HG02885 (cell line): ENCODE data around the gene GDF7.

ENCODE experiments used
- ATAC-seq: cut with Tn5 transposase; IDR thresholded peaks from one replicate; pipeline ENCODE4 v1.9.1; 2021; ENCODE audit warnings: mild to moderate bottlenecking; ENCODE audit not compliant: unreplicated experiment, poor library complexity

The GDF7 gene

DNA sequence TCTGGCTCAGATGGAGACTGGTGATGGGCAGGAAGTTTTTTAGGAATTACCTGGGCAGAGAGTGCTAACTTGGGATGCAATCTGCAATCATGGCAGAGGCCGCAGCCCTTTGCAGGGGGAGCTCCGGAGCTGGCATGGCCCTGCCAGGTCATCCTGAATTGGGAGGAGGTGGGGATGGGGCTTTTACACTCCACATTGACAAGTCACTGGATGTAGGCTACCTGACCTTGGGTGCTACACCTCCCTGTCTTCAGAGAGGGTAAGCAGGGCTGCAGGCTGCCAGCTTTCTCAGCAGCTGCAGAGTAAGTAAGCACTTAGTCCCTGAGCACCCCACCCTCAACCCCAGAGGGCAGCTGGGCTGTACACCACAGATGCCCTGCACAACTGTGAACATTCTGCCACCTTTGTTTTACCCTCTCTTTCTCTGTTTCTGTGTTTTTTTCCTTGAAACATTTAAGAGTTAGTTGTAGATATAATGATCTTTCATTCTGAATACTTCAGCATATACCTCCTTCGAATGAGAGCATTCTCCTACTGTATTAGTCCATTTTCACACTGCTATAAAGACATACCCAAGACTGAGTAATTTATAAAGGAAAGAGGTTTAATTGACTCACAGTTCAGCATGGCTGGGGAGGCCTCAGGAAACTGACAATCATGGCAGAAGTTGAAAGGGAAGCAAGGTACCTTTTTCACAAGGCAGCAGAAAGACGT lies 9.3 kb upstream of the GDF7 start:
- no peak for ATAC-seq

DNA sequence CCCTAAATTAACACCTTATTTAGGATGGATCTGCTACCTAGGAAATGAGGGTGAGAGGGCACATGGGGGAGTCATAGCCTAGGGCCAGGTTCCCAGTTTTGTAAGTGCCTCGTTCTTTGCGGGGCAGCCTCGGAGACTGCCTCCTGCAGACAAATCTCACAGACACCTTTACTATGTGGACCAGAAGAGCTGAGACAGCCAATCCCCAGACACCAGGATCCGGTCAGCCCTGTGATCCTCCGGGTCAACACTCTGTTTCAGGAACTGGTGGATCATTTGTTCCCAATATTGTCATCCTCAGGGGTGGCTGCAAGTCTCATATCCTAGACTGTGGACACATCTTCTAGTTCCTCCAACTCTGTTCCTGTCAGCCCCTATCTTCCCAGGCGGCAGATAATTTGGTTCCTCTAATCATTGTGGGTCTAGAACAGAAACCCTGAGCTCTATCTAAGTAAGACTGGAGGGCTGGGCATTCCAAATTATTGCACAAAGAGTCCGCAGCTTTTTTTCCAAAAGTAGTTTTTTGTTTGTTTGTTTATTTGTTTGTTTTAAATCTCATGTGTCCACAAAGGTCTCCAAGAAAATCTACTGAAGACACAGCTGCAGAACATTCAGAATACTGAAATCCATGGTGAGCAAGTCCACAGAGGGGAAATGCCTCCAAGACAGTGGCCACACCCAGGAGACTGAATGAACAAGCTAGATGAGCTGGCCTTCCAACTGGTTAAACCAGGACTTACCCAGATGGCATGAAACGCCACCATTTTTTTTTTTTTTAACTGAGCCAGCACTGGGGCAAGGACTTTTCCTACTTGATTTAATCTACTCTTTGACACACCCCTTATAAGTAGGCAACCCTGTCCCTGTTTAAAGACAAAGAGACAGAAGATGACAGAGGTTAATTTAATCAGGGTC lies 6.2 kb upstream of the GDF7 start:
- ATAC-seq, result no peak

DNA sequence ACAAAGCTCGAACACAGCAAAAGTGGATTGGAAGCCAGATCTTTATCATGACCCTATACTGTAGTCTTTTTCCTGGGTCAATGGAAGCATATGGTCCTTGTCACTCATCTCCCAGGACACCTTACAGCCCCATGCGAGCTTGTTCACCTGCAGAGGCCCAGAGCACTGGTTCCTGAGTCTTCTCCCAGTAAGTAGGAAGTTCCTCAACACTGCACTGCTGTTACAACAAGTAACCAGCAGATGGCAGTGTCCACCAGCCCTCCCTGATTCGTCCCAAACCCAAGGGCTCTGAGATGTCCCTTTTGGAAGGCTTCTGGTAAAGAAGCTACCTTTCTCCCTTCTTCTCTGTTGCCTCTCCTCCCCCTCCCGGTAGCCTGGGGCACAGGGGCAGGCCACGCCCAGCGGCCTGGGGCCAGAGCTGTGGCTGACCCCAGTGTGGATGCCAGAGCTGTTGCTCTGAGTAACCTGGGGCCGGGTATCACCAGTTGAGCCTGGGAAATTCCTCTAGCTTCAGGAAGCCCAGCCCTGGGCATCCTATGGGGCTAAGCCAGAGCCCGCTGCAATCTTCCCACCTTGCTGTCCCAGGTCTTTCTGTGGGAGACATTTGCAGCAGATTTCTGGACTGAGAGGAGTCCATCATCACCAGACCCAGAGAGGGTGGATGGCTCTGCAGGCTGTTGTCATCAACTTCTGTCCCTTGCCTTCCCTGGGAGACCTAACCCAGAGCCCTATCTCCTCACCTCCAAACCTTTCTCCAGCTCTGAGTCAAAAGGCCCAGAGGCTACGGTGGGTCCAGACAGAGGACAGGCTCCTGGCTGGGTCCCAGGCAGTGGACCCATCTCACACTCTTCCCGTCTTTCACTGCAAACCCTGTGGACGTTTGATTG lies 5.3 kb upstream of the GDF7 start:
- peak; percentile 68 for ATAC-seq

- no peak for ATAC-seq
Measured at GRCh38 chr2:20662308-20662937, 4.5 kb upstream of the GDF7 start.

- ATAC-seq, result no peak
Measured at GRCh38 chr2:20663196-20664070, 3.5 kb upstream of the GDF7 start.

DNA sequence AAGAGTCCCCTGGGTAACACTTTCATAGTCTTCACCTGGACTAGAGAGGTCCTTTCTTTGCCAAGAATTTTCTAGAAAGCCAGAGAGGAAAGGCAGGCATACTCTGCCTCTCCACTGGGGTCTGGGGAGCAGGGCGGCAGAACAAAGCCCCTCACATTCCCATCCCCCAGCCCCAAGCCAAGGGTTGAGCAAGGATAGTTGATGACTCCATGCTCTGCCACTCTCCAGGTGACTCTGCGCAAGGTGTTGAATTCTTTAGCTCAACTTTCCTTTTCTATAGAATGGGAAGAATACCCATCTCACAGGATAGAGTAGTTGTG lies 2.9 kb upstream of the GDF7 start:
- no peak for ATAC-seq

DNA sequence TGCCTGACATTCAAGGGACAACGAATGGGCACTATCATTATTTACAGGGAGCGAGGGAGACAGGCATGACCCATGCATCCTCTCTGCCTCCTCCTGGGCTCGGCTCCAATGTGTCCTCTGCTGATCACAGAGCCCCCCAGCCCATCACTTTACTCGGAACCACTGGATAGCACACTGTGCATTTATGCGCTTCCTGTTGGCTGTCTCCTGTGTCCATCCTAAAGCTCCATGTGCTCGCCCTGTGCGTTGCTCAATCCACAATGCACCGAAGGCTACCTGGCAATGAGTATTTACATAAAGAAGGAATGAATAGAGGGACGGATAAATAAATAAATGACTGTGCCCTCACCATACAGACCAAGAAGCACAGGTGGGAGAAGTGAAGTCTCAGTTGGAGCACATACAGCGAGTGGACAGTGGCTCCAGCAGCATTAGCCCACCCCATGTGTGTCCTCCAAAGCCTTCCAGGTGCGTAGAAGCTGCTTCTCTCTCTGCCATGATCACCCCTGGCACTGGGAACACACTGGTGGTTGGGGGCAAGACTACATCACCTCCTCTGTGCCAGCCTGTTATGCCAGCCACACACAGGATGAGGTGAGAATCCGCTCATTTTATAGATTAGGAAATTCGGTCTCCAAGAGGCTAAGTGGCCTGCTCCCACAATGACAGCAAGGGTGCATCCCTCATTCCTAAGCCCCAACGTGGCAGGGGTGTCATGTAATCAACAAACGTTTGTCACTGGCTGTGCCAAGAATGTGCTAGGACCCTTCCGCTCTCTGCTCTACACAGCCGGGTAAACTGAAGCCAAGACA lies 2.3 kb upstream of the GDF7 start:
- ATAC-seq, result no peak

DNA sequence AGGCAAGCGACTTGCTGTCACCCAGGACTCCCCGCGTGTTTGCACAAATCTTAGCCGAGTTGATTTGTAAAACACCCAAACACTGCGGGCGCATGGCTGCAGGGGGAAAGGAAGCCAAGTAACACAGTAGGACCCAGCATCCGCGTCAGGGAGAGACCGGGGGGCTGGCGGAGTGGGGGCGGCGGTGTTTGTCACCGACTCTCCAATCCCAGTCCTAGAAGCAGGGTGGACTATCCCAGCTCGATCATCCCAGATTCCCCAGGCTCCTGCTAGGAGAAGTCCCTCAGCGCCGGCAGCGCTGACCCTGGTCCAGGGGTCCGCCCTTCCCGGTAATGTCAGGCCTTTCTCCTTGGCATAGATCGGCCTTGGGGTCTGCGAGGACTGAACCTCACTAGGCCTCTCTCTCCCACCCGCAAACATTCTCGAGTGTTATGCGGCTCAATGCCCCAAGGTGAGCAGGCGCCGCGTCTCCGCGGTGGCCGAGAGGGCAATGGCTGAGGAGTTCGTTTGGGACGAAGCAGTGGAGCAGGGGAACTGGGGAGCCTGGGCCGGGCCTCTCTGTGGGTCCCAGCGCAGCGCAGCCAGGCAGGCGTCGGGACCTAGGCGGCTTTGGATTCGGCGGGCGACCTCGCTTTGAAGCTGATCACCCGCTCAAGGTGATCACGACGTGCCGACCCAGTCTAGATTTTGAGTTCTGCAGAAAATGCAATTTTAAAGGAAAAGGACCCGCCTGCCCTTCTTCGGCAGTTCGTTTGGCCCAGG lies 1.5 kb upstream of the GDF7 start:
- no peak for ATAC-seq

DNA sequence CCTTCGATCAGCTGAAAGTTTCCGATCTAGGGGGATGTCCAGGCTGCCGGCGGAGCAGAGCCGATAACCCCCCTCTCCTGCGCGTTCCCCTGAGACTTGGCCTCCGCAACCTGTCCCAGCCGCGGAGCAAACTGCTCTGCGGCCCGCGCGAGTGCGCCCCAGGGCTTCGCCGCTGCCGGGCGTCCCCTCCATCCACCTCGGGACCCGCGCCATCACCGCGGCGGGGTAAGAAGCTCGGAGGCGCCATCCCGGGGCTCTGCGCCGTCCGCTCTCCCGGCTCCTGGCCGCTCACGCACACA lies 990 bp upstream of the GDF7 start:
- peak; percentile 8 for ATAC-seq

DNA sequence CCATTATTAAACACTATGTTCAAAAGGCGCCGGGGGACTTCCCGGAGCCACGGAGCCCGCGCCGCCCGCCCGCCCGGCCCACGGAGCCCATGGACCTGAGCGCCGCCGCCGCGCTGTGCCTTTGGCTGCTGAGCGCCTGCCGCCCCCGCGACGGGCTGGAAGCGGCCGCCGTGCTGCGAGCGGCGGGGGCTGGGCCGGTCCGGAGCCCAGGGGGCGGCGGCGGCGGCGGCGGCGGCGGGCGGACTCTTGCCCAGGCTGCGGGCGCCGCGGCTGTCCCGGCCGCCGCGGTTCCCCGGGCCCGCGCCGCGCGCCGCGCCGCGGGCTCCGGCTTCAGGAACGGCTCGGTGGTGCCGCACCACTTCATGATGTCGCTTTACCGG lies 197 bp downstream of the GDF7 start:
- ATAC-seq, result peak; percentile 43

DNA sequence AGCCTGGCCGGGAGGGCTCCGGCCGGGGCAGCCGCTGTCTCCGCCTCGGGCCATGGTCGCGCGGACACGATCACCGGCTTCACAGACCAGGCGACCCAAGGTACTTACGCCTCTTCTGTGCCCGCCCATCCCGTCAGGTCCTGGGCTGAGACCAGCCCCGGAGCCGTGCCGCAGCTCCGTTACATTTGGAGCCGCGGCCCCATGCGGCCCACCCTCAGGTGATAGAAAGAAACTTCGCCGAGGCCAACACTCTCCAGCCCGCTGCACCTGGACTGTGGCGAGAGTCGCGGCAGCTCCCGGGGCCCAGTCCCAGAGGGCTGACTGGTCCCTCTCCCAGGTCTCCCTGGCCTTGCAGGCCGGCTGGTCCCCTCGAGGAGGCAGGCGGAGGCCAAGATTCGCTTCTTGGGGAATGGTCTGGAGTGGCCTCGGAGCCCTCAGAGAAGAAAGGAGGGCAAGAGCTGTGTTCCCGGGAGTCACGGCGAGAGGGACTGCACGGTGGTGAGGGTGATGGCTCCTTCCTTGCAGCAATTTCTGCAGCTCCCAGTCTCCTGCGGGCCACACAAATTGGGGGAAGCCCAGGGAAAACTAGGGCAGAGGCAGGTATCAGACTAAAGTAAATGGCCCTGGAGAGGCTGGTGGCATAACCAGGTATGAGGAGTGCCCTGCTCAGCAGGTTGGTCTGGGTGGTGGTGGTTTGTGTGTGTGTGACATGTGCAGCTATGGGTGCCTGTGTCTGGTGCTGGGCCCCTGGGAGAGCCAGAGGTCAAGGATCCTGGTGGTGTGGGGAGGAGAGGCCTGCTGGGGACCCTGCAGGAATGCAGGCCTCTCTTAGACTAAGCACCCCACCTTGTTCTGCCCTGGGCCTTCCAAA lies 822 bp downstream of the GDF7 start:
- peak; percentile 29 for ATAC-seq

DNA sequence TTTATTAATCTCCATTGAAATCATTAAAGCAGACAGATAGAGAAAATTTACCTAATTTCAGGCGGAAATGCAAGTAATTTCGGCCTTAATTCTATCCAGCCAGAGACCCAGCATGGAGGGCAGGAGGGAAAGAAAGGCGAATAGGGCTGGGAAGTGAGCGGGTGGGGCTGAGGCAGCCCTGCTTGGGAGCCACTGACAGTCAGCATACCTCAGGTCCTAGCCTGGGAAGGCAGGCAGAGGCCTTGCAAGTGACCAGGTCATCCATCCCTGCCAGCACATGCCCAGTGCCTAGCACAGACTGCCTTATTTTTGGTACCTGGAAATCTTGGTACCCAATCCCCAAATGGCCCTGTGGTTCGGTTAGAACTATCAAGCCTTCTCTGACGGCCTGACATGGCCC lies 1.5 kb downstream of the GDF7 start:
- no peak for ATAC-seq

GRCh38 chr2:20668871-20669475 lies 2.0 kb downstream of the GDF7 start:
- no peak for ATAC-seq

GRCh38 chr2:20669562-20670314 lies 2.8 kb downstream of the GDF7 start:
- ATAC-seq, result no peak

DNA sequence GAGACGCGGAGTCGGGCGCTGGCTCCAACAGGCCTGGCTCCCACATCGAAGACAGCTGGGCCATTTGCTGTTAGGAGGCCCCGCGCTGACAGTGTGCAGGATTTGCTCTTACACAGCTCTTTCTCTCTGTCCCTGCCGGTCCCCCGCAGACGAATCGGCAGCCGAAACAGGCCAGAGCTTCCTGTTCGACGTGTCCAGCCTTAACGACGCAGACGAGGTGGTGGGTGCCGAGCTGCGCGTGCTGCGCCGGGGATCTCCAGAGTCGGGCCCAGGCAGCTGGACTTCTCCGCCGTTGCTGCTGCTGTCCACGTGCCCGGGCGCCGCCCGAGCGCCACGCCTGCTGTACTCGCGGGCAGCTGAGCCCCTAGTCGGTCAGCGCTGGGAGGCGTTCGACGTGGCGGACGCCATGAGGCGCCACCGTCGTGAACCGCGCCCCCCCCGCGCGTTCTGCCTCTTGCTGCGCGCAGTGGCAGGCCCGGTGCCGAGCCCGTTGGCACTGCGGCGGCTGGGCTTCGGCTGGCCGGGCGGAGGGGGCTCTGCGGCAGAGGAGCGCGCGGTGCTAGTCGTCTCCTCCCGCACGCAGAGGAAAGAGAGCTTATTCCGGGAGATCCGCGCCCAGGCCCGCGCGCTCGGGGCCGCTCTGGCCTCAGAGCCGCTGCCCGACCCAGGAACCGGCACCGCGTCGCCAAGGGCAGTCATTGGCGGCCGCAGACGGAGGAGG lies 3.5 kb downstream of the GDF7 start:
- ATAC-seq, result no peak
